SK-N-SH treated with all-trans-retinoic acid at 6 μM for 48 hours (cell line): ENCODE measurements around the gene TRAPPC3.

Source experiments
- GLIS3 ChIP-seq: fragments of 250-450 bp; sonication (Bioruptor Pico); IDR thresholded peaks from 2 replicates; pipeline ENCODE4 v1.5.0; 2020; ENCODE audit warnings: mild to moderate bottlenecking, moderate library complexity
- PPARA ChIP-seq: fragments of 250-450 bp; sonication (Bioruptor Pico); IDR thresholded peaks from 2 replicates; pipeline ENCODE4 v1.5.0; 2020; ENCODE audit warnings: mild to moderate bottlenecking, borderline replicate concordance
- TCF4 ChIP-seq: fragments of 250-450 bp; sonication (Bioruptor Pico); IDR thresholded peaks from 2 replicates; pipeline ENCODE4 v1.8.0; 2021; ENCODE audit warnings: mild to moderate bottlenecking, moderate library complexity, borderline replicate concordance
- TOX ChIP-seq: fragments of 250-450 bp; sonication (Bioruptor Pico); IDR thresholded peaks from 2 replicates; pipeline ENCODE4 v1.8.0; 2021; ENCODE audit warnings: mild to moderate bottlenecking, moderate library complexity, borderline replicate concordance
- TSHZ2 ChIP-seq: fragments of 250-450 bp; sonication (Bioruptor Pico); IDR thresholded peaks from 2 replicates; pipeline ENCODE4 v1.5.0; 2020; ENCODE audit warnings: mild to moderate bottlenecking, moderate library complexity
- ZNF8 ChIP-seq: fragments of 450-650 bp; formaldehyde crosslinking; IDR thresholded peaks from 2 replicates; pipeline ENCODE4 v1.5.0; 2020; ENCODE audit warnings: mild to moderate bottlenecking, moderate library complexity

DNA sequence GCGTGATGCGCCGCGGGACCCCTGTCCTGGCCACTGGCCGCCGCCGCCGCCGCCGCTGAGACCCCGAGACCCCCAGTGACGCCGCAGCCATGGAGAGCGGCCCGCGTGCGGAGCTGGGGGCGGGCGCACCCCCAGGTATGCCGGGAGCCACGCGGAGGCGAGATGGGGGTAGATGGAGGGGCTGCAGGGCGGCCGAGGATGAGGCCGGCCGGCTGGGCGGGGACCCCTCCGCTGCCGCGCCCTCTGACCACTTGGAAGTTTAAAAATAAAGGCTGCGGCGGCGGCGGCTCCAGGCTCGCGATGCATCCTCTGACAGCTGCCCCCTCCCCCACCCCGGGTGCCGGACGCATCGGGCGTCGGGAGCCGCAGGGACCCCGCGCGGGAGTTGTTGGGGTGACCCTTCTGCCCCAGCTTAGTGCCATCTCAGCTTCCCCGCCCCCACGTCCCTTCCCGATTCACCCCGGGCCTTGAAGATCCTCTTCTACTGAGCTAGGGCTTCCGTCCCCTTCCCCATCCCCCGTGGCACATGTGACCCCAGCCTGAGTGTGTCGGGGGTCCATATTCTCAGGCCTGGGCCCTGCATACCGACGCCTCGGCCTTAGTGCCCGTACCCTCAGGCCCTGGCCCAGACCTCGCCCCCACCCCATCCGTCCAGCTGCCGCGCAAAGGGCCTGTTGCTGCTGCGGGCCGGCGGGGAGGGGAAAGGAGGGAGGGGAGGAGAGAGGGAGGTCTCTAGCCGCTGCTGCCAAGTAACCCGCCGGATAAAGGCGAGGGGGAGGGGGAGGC is 7.2 kb upstream of the TRAPPC3 start:
- no peak for TF ChIP-seq TCF4
- TF ChIP-seq TSHZ2 (CRISPR knock-in tag): no peak
- no peak for TF ChIP-seq ZNF8 (CRISPR knock-in tag)
- no peak for TF ChIP-seq TOX
- no peak for TF ChIP-seq PPARA (CRISPR knock-in tag)
- TF ChIP-seq GLIS3 (CRISPR knock-in tag): no peak
